WTC11 (cell line): Measurements from ENCODE around the gene FXYD5. TPM values are rescaled to one million over a fixed set of nuclear protein-coding genes. Genes with fewer than 3 reads are reported as not detected.

ENCODE experiments used
- ATAC-seq: fragments of 200-7000 bp; cut with Tn5 transposase; 2 replicates; pipeline ENCODE4 v1.10.0; 2021; ENCODE audit warnings: mild to moderate bottlenecking, moderate library complexity
- CTCF ChIA-PET: fragments of 300-600 bp; sonication (Branson Sonifier 250); formaldehyde crosslinking; loops from one replicate; lab custom pipeline; 2021; ENCODE audit warnings: antibody characterized with exemption; lab: Charles Lee
- POLR2A ChIA-PET: fragments of 350-600 bp; sonication (Branson Sonifier 250); formaldehyde crosslinking; loops from one replicate; lab custom pipeline; 2021; ENCODE audit warnings: antibody characterized with exemption; lab: Charles Lee
- DNase-seq: peaks from one replicate; pipeline ENCODE4 v3.0.0; 2021; ENCODE audit warnings: low spot score
- H3K27ac Mint-ChIP-seq: 2 replicates; pipeline ENCODE4 v1.8.0; 2021; ENCODE audit warnings: mixed read lengths
- H3K27me3 Mint-ChIP-seq: 2 replicates; pipeline ENCODE4 v1.8.0; 2021; ENCODE audit warnings: low read depth, mild to moderate bottlenecking, moderate library complexity, mixed read lengths
- H3K36me3 Mint-ChIP-seq: 2 replicates; pipeline ENCODE4 v1.8.0; 2021; ENCODE audit warnings: mixed read lengths
- H3K4me1 Mint-ChIP-seq: 2 replicates; pipeline ENCODE4 v1.8.0; 2022; ENCODE audit warnings: mixed read lengths
- H3K4me3 Mint-ChIP-seq: 2 replicates; pipeline ENCODE4 v1.8.0; 2021; ENCODE audit warnings: mild to moderate bottlenecking, moderate library complexity, mixed read lengths
- H3K9me3 Mint-ChIP-seq: 2 replicates; pipeline ENCODE4 v1.8.0; 2021; ENCODE audit warnings: mixed read lengths
- AFF4 ChIP-seq: sonication (generic); formaldehyde crosslinking; IDR thresholded peaks from 2 replicates; pipeline ENCODE4 v1.8.1; 2023; ENCODE audit warnings: mild to moderate bottlenecking, missing genetic modification reagents, borderline replicate concordance
- ATF3 ChIP-seq: sonication (generic); formaldehyde crosslinking; conservative IDR thresholded peaks from 2 replicates; pipeline ENCODE4 v1.8.1; 2022; ENCODE audit warnings: mild to moderate bottlenecking, missing genetic modification reagents
- E2F4 ChIP-seq: sonication (generic); formaldehyde crosslinking; IDR thresholded peaks from 2 replicates; pipeline ENCODE4 v1.8.1; 2022; ENCODE audit warnings: low read depth, mild to moderate bottlenecking, moderate library complexity, missing genetic modification reagents, borderline replicate concordance
- FOXP1 ChIP-seq: sonication (generic); formaldehyde crosslinking; IDR thresholded peaks from 2 replicates; pipeline ENCODE4 v1.8.0; 2022; ENCODE audit warnings: missing genetic modification reagents, mild to moderate bottlenecking, moderate library complexity, borderline replicate concordance
- FOXP4 ChIP-seq: sonication (generic); formaldehyde crosslinking; IDR thresholded peaks from 2 replicates; pipeline ENCODE4 v1.8.0; 2022; ENCODE audit warnings: mild to moderate bottlenecking, missing genetic modification reagents
- GTF2I ChIP-seq: fragments of 250-450 bp; sonication (Bioruptor Pico); conservative IDR thresholded peaks from 2 replicates; pipeline ENCODE4 v1.4.0; 2021; ENCODE audit warnings: mild to moderate bottlenecking
- JAZF1 ChIP-seq: fragments of 250-450 bp; sonication (Bioruptor Pico); IDR thresholded peaks from 2 replicates; pipeline ENCODE4 v1.9.0; 2021; ENCODE audit warnings: moderate library complexity, mild to moderate bottlenecking, inconsistent platforms
- MYBL2 ChIP-seq: sonication (generic); formaldehyde crosslinking; IDR thresholded peaks from 2 replicates; pipeline ENCODE4 v1.8.1; 2023; ENCODE audit warnings: mild to moderate bottlenecking, moderate library complexity, missing genetic modification reagents
- NR1H2 ChIP-seq: sonication (generic); formaldehyde crosslinking; IDR thresholded peaks from 2 replicates; pipeline ENCODE4 v1.9.0; 2021; ENCODE audit warnings: mild to moderate bottlenecking, moderate library complexity, missing genetic modification reagents
- PRDM15 ChIP-seq: sonication (generic); formaldehyde crosslinking; IDR thresholded peaks from 2 replicates; pipeline ENCODE4 v1.8.0; 2022; ENCODE audit warnings: missing genetic modification reagents
- PREB ChIP-seq: sonication (generic); formaldehyde crosslinking; IDR thresholded peaks from 2 replicates; pipeline ENCODE4 v1.8.1; 2022; ENCODE audit warnings: mild to moderate bottlenecking, missing genetic modification reagents, moderate library complexity, borderline replicate concordance
- TP53 ChIP-seq: sonication (generic); formaldehyde crosslinking; IDR thresholded peaks from 2 replicates; pipeline ENCODE4 v1.8.1; 2023; ENCODE audit warnings: mild to moderate bottlenecking, missing genetic modification reagents
- USF1 ChIP-seq: sonication (generic); formaldehyde crosslinking; IDR thresholded peaks from 2 replicates; pipeline ENCODE4 v1.8.0; 2022; ENCODE audit warnings: mild to moderate bottlenecking, missing genetic modification reagents
- ZNF138 ChIP-seq: sonication (generic); formaldehyde crosslinking; conservative IDR thresholded peaks from 2 replicates; pipeline ENCODE4 v1.8.1; 2022; ENCODE audit warnings: mild to moderate bottlenecking, moderate library complexity, missing genetic modification reagents
- ZNF232 ChIP-seq: sonication (generic); formaldehyde crosslinking; IDR thresholded peaks from 2 replicates; pipeline ENCODE4 v1.8.0; 2022; ENCODE audit warnings: mild to moderate bottlenecking, missing genetic modification reagents
- ZNF532 ChIP-seq: fragments of 250-450 bp; sonication (Bioruptor Pico); IDR thresholded peaks from 2 replicates; pipeline ENCODE4 v1.9.0; 2021; ENCODE audit warnings: mild to moderate bottlenecking, borderline replicate concordance
- total RNA-seq: library from RNA; stranded (reverse); gene quantifications from 3 replicates; pipeline ENCODE4 v1.2.3, GENCODE V29; 2021

The FXYD5 gene
- total RNA-seq, 1 experiment from 2014 or later = 114 TPM

GRCh38 chr19:35119091-35119490 is 35.4 kb upstream of the FXYD5 start:
- TF ChIP-seq AFF4 (no peak), JAZF1 (no peak), FOXP4 (CRISPR knock-in tag) (no peak), USF1 (CRISPR knock-in tag) (no peak), FOXP1 (CRISPR knock-in tag) (no peak), GTF2I (CRISPR knock-in tag) (no peak)
- ChIA-PET POLR2A (no interaction called here), CTCF (interaction anchor here (0.6 to 2.2 kb wide), 5 partner anchors 16 to 64 kb away, joined by 4 to 12 read pairs (median 6); partner anchors contain the start of gene LGI4)
- Mint-ChIP-seq H3K4me3 (no peak overlapping the region), H3K27me3 (peaks cover 3% of the 10 kb centered on the region), H3K36me3 (no peaks in the 10 kb centered on the region), H3K9me3 (no peaks in the 10 kb centered on the region), H3K4me1 (peaks cover 44% of the 10 kb centered on the region), H3K27ac (no peak overlapping the region)
- DNase-seq (no peak), ATAC-seq (no peak)

GRCh38 chr19:35119578-35120155 is 34.9 kb upstream of the FXYD5 start:
- no peak for DNase-seq
- H3K4me1 Mint-ChIP-seq = peaks cover 45% of the 10 kb centered on the region
- H3K36me3 Mint-ChIP-seq = no peaks in the 10 kb centered on the region
- peaks cover 3% of the 10 kb centered on the region for H3K27me3 Mint-ChIP-seq
- no peak for ATAC-seq
- POLR2A ChIA-PET = no interaction called here
- H3K4me3 Mint-ChIP-seq = no peak overlapping the region
- no peaks in the 10 kb centered on the region for H3K9me3 Mint-ChIP-seq
- no peak for TF ChIP-seq ZNF232 (CRISPR knock-in tag)
- TF ChIP-seq TP53 (CRISPR knock-in tag) = no peak
- TF ChIP-seq PRDM15 (CRISPR knock-in tag) = no peak
- no peak for TF ChIP-seq NR1H2
- TF ChIP-seq MYBL2 (CRISPR knock-in tag) = no peak
- no peak for TF ChIP-seq PREB
- TF ChIP-seq ZNF532 (CRISPR knock-in tag) = no peak
- no peak for TF ChIP-seq ATF3
- TF ChIP-seq E2F4 (CRISPR knock-in tag) = no peak
- no peak for TF ChIP-seq ZNF138
- CTCF ChIA-PET = interaction anchor here (0.6 to 2.2 kb wide), 5 partner anchors 16 to 64 kb away, joined by 4 to 12 read pairs (median 6); partner anchors contain the start of gene LGI4
- no peak overlapping the region for H3K27ac Mint-ChIP-seq
